Measurements from ENCODE around the gene TMSB4X. TPM values are rescaled to one million over a fixed set of nuclear protein-coding genes. Genes with fewer than 3 reads are reported as not detected.

TMSB4X gene
- total RNA-seq, 1 experiment from 2014 or later, result 5,577 TPM

GRCh38 chrX:13023979-13024378 lies 49.1 kb downstream of the TMSB4X start:
- no peak for DNase-seq (ENCODE audit: low read depth)

DNA sequence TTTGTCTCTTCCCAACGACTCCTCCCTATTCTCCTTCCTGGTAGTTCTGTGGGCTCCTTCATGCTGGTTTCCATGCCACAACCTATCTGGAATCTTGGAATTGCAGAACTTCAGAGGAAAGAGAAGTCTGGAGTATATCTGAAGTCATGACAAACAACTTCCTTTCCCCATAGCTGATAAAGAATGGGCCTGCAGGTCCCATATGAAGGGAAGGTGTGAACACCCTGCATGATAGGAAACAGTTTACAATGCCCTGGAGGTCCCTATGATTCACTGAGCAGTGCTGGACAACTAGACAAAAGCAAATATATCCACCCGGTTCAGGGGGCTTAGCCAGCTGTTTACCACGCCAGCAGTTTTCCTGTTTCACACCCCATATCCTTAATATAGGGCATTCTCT lies 50.1 kb downstream of the TMSB4X start:
- DNase-seq (ENCODE audit: low read depth), result no peak

Other genes with a start within 250 kb of the TMSB4X start
- gene PRPS2, start 183.7 kb upstream of the TMSB4X start, total RNA-seq (2014; rRNA removed), result 39.6 and 44.4 TPM in 2 replicates
- gene TLR7, start 108.0 kb upstream of the TMSB4X start, total RNA-seq (2014; rRNA removed), result under 0.01 TPM in 1 of 2 replicates, not detected in the other
- not detected in 2 replicates for gene TLR8, start 68.5 kb upstream of the TMSB4X start, total RNA-seq (2014; rRNA removed)
- gene FAM9C, start 69.5 kb downstream of the TMSB4X start, total RNA-seq (2014; rRNA removed), result not detected in 2 replicates

All from LHCN-M2 (cell line).